HEK293 (cell line): ENCODE data around the gene FKBP1C.
"Not testable (repeated sequence)": the region's sequence is repeated elsewhere in the genome, so short reads cannot be mapped to it uniquely, and the experiment has no call there.

Source experiments
- CTCF ChIA-PET: fragments of 350-600 bp; formaldehyde crosslinking; extraction: SDS; loops from one replicate; lab custom pipeline; 2021; ENCODE audit warnings: antibody characterized with exemption; lab: Yijun Ruan, JAX
- POLR2A ChIA-PET: fragments of 300-600 bp; formaldehyde crosslinking; extraction: SDS; loops from one replicate; lab custom pipeline; 2020; ENCODE audit warnings: antibody characterized with exemption, inconsistent platforms; lab: Yijun Ruan, JAX
- H3K27ac ChIP-seq: fragments of 200-500 bp; sonication (Bioruptor generic); 2 replicates; pipeline ENCODE4 v1.5.1; 2014; ENCODE audit warnings: low read depth, low read length, control low read depth, inconsistent platforms; ENCODE audit errors: extremely low read depth
- H3K36me3 ChIP-seq, 2 experiments: fragments of 200-500 bp in 1 of 2; sonication (Bioruptor generic) in 1 of 2; 1 replicate in 1 of 2; 2 replicates in 1 of 2; pipeline ENCODE4 v1.5.1; 2014 to 2017; ENCODE audit warnings: inconsistent platforms in 2 of 2, low read length in 2 of 2; ENCODE audit not compliant: control insufficient read depth in 2 of 2, insufficient read depth in 1 of 2
- H3K4me1 ChIP-seq: fragments of 200-500 bp; sonication (Bioruptor generic); 2 replicates; pipeline ENCODE4 v1.5.1; 2014; ENCODE audit warnings: mild to moderate bottlenecking, low read length, inconsistent platforms; ENCODE audit not compliant: control insufficient read depth, insufficient read depth
- H3K4me3 ChIP-seq: 2 replicates; pipeline ENCODE4 v1.5.1; 2011; ENCODE audit warnings: low read depth, mild to moderate bottlenecking, control low read depth, low read length, moderate library complexity
- H3K9me3 ChIP-seq: fragments of 200-500 bp; sonication (Bioruptor generic); 2 replicates; pipeline ENCODE4 v1.5.1; 2014; ENCODE audit warnings: low read depth, low read length, inconsistent platforms; ENCODE audit not compliant: control insufficient read depth, insufficient read depth
- IKZF3 ChIP-seq: fragments of 450-650 bp; IDR thresholded peaks from 2 replicates; pipeline ENCODE4 v1.5.0; 2018; ENCODE audit warnings: missing biosample characterization, mild to moderate bottlenecking, missing genetic modification characterization, moderate library complexity
- MEIS1 ChIP-seq: sonication (generic); formaldehyde crosslinking; IDR thresholded peaks from 2 replicates; pipeline ENCODE4 v1.8.1; 2022; ENCODE audit warnings: missing genetic modification reagents, mild to moderate bottlenecking, borderline replicate concordance
- WT1 ChIP-seq: fragments of 450-650 bp; formaldehyde crosslinking; IDR thresholded peaks from 2 replicates; pipeline ENCODE4 v1.5.1; 2016; ENCODE audit warnings: missing biosample characterization, missing genetic modification characterization
- ZBTB11 ChIP-seq: fragments of 450-650 bp; formaldehyde crosslinking; conservative IDR thresholded peaks from 2 replicates; pipeline ENCODE4 v1.5.1; 2016; ENCODE audit warnings: low read depth, missing biosample characterization, missing genetic modification characterization
- ZFP37 ChIP-seq: fragments of 450-650 bp; formaldehyde crosslinking; IDR thresholded peaks from 2 replicates; pipeline ENCODE4 v1.5.1; 2016; ENCODE audit warnings: missing biosample characterization, missing genetic modification characterization
- ZFP69B ChIP-seq: fragments of 450-650 bp; formaldehyde crosslinking; IDR thresholded peaks from 2 replicates; pipeline ENCODE4 v1.5.1; 2016; ENCODE audit warnings: missing biosample characterization, missing genetic modification characterization
- ZNF132 ChIP-seq: fragments of 450-650 bp; formaldehyde crosslinking; IDR thresholded peaks from 2 replicates; pipeline ENCODE4 v1.5.1; 2017; ENCODE audit warnings: missing biosample characterization, missing genetic modification characterization, borderline replicate concordance
- ZNF157 ChIP-seq: fragments of 450-650 bp; formaldehyde crosslinking; IDR thresholded peaks from 2 replicates; pipeline ENCODE4 v1.5.1; 2016; ENCODE audit warnings: missing biosample characterization, missing genetic modification characterization
- ZNF184 ChIP-seq: fragments of 450-650 bp; IDR thresholded peaks from 2 replicates; pipeline ENCODE4 v1.5.1; 2018; ENCODE audit warnings: missing biosample characterization, mild to moderate bottlenecking, missing genetic modification characterization
- ZNF202 ChIP-seq: fragments of 450-650 bp; formaldehyde crosslinking; IDR thresholded peaks from 2 replicates; pipeline ENCODE4 v1.5.1; 2016; ENCODE audit warnings: missing biosample characterization, missing genetic modification characterization, borderline replicate concordance
- ZNF223 ChIP-seq: fragments of 450-650 bp; formaldehyde crosslinking; IDR thresholded peaks from 2 replicates; pipeline ENCODE4 v1.5.1; 2016; ENCODE audit warnings: missing biosample characterization, missing genetic modification characterization
- ZNF23 ChIP-seq: fragments of 450-650 bp; formaldehyde crosslinking; IDR thresholded peaks from 2 replicates; pipeline ENCODE4 v1.5.1; 2016; ENCODE audit warnings: missing biosample characterization, missing genetic modification characterization, borderline replicate concordance
- ZNF266 ChIP-seq: fragments of 450-650 bp; formaldehyde crosslinking; IDR thresholded peaks from 2 replicates; pipeline ENCODE4 v1.5.1; 2016; ENCODE audit warnings: missing biosample characterization, missing genetic modification characterization, low read depth
- ZNF354C ChIP-seq: fragments of 450-650 bp; formaldehyde crosslinking; IDR thresholded peaks from 2 replicates; pipeline ENCODE4 v1.5.1; 2016; ENCODE audit warnings: missing biosample characterization, missing genetic modification characterization, low read depth, borderline replicate concordance
- ZNF416 ChIP-seq: fragments of 450-650 bp; formaldehyde crosslinking; IDR thresholded peaks from 2 replicates; pipeline ENCODE4 v1.5.1; 2016; ENCODE audit warnings: missing biosample characterization, missing genetic modification characterization
- ZNF433 ChIP-seq: fragments of 450-650 bp; formaldehyde crosslinking; IDR thresholded peaks from 2 replicates; pipeline ENCODE4 v1.5.1; 2016; ENCODE audit warnings: missing biosample characterization, missing genetic modification characterization, low read depth
- ZNF529 ChIP-seq: fragments of 450-650 bp; formaldehyde crosslinking; IDR thresholded peaks from 2 replicates; pipeline ENCODE4 v1.5.1; 2017; ENCODE audit warnings: missing genetic modification characterization, missing biosample characterization; ENCODE audit not compliant: insufficient replicate concordance
- ZNF549 ChIP-seq: fragments of 450-650 bp; IDR thresholded peaks from 2 replicates; pipeline ENCODE4 v1.5.1; 2018; ENCODE audit warnings: missing biosample characterization, missing genetic modification characterization, mild to moderate bottlenecking, inconsistent platforms, moderate library complexity
- ZNF560 ChIP-seq: fragments of 450-650 bp; formaldehyde crosslinking; IDR thresholded peaks from 2 replicates; pipeline ENCODE4 v1.5.1; 2017; ENCODE audit warnings: missing biosample characterization, missing genetic modification characterization, borderline replicate concordance
- ZNF585B ChIP-seq: fragments of 450-650 bp; formaldehyde crosslinking; IDR thresholded peaks from 2 replicates; pipeline ENCODE4 v1.5.1; 2016; ENCODE audit warnings: missing biosample characterization, missing genetic modification characterization
- TF ChIP-seq, protein P1 (sequence below): fragments of 450-650 bp; formaldehyde crosslinking; IDR thresholded peaks from 2 replicates; pipeline ENCODE4 v1.5.1; 2017; ENCODE audit warnings: missing biosample characterization, missing genetic modification characterization
- TF ChIP-seq, protein P2 (sequence below): fragments of 450-650 bp; formaldehyde crosslinking; IDR thresholded peaks from 2 replicates; pipeline ENCODE4 v1.5.1; 2016; ENCODE audit warnings: missing biosample characterization, missing genetic modification characterization

FKBP1C gene

DNA sequence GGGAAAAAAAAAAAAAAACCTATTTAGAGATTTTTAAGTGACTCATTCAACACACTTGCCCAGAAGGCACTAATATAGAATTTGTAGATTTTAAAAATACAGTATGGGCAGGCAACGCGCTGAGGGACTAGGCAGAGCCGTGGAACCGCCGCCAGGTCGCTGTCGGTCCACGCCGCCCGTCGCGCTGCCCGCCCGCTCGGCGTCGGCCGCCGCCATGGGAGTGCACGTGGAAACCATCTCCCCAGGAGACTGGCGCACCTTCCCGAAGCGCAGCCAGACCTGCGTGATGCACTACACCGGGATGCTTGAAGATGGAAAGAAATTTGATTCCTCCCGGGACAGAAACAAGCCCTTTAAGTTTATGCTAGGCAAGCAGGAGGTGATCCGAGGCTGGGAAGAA is at the start of gene FKBP1C:
TSS of gene FKBP1C (plus strand) at position 127 of the 400 bp plus-strand sequence.
- H3K36me3 ChIP-seq, CTCF ChIA-PET, POLR2A ChIA-PET, H3K4me3 ChIP-seq, H3K4me1 ChIP-seq, H3K27ac ChIP-seq, H3K9me3 ChIP-seq: not testable (repeated sequence)

DNA sequence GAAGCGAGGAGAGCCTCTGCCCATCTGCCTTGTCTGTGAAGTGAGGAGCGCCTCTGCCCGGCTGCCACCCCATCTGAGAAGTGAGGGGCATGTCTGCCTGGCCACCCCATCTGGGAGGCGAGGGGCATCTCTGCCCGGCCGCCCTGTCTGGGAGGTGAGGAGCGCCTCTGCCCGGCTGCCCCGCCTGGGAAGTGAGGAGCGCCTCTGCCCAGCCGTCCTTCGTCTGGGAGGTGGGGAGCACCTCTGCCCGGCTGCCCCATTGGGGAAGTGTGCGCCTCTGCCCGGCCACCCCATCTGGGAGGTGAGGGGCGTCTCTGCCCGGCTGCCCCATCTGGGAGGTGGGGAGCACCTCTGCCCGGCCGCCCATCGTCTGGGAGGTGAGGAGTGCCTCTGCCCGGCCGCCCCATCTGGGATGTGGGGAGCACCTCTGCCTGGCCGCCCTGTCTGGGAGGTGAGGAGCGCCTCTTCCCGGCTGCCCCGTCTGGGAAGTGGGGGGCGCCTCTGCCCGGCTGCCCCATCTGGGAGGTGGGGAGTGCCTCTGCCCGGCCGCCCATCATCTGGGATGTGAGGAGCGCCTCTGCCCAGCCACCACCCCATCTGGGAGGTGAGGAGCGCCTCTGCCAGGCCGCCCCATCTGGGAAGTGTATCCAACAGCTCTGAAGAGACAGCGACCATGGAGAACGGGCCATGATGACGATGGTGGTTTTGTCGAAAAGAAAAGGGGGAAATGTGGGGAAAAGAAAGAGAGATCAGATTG is 47.0 kb upstream of the FKBP1C start:
- POLR2A ChIA-PET, H3K4me1 ChIP-seq, H3K36me3 ChIP-seq, CTCF ChIA-PET, H3K27ac ChIP-seq, H3K4me3 ChIP-seq, H3K9me3 ChIP-seq: not testable (repeated sequence)

GRCh38 chr6:63174173-63174572 is 37.1 kb upstream of the FKBP1C start:
- Histone ChIP-seq H3K9me3 (no peaks in the 10 kb centered on the region), H3K27ac (no peak overlapping the region), H3K4me3 (no peak overlapping the region), H3K4me1 (no peaks in the 10 kb centered on the region), H3K36me3 (no peaks in the 10 kb centered on the region)
- no peak for TF ChIP-seq ZNF23 (tag by site-specific recombination)
- no peak for TF ChIP-seq ZNF202 (tag by site-specific recombination)
- no peak for TF ChIP-seq ZNF529 (tag by site-specific recombination)
- TF ChIP-seq, protein P1, sequence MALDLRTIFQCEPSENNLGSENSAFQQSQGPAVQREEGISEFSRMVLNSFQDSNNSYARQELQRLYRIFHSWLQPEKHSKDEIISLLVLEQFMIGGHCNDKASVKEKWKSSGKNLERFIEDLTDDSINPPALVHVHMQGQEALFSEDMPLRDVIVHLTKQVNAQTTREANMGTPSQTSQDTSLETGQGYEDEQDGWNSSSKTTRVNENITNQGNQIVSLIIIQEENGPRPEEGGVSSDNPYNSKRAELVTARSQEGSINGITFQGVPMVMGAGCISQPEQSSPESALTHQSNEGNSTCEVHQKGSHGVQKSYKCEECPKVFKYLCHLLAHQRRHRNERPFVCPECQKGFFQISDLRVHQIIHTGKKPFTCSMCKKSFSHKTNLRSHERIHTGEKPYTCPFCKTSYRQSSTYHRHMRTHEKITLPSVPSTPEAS (tag by site-specific recombination): no peak
- TF ChIP-seq MEIS1 (CRISPR knock-in tag): no peak
- TF ChIP-seq, protein P2, sequence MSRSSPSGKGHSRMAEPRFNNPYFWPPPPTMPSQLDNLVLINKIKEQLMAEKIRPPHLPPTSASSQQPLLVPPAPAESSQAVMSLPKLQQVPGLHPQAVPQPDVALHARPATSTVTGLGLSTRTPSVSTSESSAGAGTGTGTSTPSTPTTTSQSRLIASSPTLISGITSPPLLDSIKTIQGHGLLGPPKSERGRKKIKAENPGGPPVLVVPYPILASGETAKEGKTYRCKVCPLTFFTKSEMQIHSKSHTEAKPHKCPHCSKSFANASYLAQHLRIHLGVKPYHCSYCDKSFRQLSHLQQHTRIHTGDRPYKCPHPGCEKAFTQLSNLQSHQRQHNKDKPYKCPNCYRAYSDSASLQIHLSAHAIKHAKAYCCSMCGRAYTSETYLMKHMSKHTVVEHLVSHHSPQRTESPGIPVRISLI (tag by site-specific recombination): no peak
- no peak for TF ChIP-seq ZNF132 (tag by site-specific recombination)
- TF ChIP-seq ZNF354C: no peak
- no peak for TF ChIP-seq ZNF560
- no peak for TF ChIP-seq ZFP69B
- TF ChIP-seq ZBTB11 (tag by site-specific recombination): no peak
- ChIA-PET CTCF (no interaction called here), POLR2A (no interaction called here)

DNA sequence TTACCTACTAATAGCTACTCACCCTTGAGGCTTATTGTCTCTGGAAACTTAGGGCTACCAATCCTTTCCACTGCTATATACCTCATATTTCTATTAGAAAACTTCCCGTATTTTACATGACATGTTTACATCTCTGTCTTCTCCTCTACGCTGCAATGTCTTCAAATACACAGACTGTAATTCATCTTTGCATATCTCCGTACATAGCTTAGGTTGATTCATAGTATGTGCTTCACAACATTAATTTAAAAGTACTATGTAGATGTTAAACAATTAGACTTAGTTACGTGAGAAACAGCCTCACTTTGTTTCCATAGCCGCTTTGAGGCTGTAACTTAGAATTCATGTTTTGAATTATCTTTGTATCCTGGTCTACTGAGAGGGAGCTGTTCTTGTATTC is 35.1 kb upstream of the FKBP1C start:
- POLR2A ChIA-PET: no interaction called here
- CTCF ChIA-PET: interaction anchor here (0.6 kb wide), 1 partner anchor 893 kb away, joined by 3 read pairs; no protein-coding TSS in a partner anchor
- H3K4me3 ChIP-seq: no peak overlapping the region
- H3K9me3 ChIP-seq: no peaks in the 10 kb centered on the region
- no peak overlapping the region for H3K27ac ChIP-seq
- no peaks in the 10 kb centered on the region for H3K36me3 ChIP-seq
- no peaks in the 10 kb centered on the region for H3K4me1 ChIP-seq
- TF ChIP-seq ZNF549 (no peak), ZNF157 (tag by site-specific recombination) (no peak), WT1 (tag by site-specific recombination) (no peak), ZNF433 (no peak), IKZF3 (no peak), ZNF585B (no peak), ZFP37 (tag by site-specific recombination) (no peak), ZNF416 (tag by site-specific recombination) (no peak), ZNF184 (tag by site-specific recombination) (no peak), ZNF266 (no peak), ZNF223 (tag by site-specific recombination) (no peak)
